HG03045 (cell line): Measurements from ENCODE around the gene GABRD.

Experiments used
- ATAC-seq: cut with Tn5 transposase; IDR thresholded peaks from one replicate; pipeline ENCODE4 v1.9.1; 2021; ENCODE audit warnings: mild to moderate bottlenecking, moderate library complexity; ENCODE audit not compliant: unreplicated experiment

The GABRD gene

GRCh38 chr1:2016123-2016522 lies 3.0 kb upstream of the GABRD start:
- no peak for ATAC-seq

GRCh38 chr1:2018217-2019171 lies 651 bp upstream of the GABRD start:
- ATAC-seq: no peak

DNA sequence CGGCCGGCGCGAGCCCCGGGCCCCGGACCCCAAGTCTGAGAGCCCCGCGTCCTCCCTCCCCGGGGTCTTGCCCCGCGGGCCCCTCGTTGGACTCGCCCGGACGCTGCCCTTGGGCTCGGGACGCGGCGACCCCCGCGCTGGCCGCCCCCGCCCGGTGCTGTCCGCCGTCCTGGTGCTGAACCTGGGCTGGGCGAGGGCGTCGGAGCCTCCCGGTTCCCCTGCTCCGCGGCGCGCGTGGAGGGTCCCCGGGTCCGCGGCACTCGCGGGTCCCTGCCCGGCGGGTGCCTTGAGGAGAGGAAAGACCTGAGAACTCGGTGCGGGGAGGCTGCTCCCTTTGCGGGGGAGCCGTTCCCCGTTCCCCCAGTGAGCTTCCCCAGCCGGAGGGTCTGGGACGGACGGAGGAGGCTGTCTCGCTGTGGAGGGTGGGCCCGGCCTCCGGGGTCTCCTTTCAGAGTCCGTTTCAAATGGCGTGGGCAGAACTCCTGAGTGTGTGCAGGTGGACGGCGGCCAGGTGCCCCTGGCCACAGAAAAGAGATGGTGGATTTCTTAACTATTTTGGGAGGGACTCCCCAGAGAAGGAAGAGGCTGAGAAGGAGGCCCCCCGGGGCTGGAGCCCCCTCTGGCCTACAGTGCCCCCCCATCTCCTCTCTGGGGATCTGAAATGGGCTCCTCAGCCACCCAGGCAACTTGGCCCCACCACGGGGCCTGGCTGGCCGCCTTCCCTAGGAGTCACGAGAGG lies 595 bp downstream of the GABRD start:
- ATAC-seq: no peak

DNA sequence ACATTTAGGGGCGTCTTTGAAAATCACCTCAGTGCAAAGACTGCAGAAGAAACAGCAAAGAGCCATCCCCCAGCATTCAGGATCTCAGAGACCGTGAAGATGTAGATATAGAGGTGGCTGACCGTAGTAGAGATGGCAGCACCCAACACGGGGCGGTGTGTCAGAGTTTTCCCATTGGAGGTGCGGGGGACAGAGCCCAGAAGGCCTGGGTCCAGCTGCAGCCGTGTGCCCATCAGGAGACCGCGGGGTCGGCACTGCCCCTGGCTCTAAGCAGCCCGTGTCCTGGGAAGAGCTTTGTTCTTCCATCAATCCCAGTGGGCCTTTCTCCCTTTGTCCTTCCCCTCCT lies 1.1 kb downstream of the GABRD start:
- no peak for ATAC-seq

GRCh38 chr1:2021550-2021949 lies 2.4 kb downstream of the GABRD start:
- no peak for ATAC-seq

- ATAC-seq: no peak
Observed at GRCh38 chr1:2022063-2022770, 3.1 kb downstream of the GABRD start.

DNA sequence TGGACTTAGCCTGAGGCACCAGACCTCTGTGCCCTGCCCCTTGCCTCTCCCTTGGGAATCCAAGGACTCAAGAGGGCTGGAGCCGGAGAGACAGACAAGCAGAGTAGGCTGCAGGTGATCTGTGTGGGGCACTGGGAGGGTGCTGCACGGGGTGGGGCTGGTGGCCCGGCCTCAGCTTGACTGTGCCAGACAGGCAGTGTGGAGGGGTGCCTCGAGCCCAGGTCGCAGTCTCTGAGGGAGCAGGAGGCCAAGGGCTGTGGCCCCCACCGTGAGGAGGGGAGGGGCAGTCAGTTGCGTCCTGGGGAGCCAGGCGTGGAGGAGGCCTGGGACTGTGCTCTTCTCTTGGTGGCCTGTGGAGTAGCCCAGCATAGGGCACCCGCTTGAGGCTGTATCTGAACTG lies 4.0 kb downstream of the GABRD start:
- no peak for ATAC-seq

DNA sequence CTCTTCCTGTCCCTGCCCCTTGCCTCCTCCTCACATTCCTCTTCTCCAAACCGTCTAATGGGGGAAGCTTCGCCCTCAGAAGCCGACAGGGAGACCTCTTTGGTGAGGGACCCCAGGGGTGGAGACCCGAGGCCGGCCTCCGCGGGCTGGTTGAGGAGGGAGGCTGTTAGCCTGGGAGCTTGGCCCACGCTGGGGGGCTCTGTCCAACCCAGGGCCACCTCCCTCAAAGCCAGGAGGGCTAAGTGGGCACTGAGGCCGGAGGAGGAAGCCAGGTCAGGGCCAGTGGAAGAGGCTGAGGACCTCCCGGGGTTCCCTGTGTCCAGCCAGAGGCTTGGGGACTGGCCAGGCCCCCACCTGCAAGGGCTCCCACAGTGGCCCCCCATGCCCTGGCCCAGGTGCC lies 5.3 kb downstream of the GABRD start:
- ATAC-seq: no peak

- ATAC-seq: no peak
Observed at GRCh38 chr1:2024887-2025286, 5.7 kb downstream of the GABRD start.

- no peak for ATAC-seq
Observed at GRCh38 chr1:2025491-2025981, 6.4 kb downstream of the GABRD start.

DNA sequence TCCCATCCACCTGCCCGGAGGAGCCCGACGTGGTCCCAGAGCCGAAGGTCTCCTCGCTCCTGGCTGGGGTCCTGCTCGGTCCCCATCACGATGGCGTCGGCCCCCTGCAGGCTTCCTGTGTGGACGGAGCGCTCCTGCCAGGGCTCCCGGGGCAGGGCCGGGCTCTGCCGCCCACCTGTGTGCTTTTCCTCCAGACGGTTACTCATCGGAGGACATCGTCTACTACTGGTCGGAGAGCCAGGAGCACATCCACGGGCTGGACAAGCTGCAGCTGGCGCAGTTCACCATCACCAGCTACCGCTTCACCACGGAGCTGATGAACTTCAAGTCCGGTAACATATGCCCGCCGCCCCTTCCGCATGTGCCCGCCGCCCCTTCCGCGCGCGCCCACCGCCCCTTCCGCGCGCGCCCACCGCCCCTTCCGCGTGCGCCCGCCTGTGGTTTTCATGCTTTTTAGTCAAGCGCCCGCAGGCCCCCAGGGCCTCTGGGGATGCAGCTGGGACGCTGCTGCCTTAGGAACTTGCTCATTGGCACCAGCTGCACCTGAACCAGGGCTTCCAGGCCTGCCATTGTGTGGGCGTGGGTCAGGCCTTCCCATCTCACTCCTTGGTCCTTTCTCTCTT lies 8.9 kb downstream of the GABRD start:
- ATAC-seq: no peak

DNA sequence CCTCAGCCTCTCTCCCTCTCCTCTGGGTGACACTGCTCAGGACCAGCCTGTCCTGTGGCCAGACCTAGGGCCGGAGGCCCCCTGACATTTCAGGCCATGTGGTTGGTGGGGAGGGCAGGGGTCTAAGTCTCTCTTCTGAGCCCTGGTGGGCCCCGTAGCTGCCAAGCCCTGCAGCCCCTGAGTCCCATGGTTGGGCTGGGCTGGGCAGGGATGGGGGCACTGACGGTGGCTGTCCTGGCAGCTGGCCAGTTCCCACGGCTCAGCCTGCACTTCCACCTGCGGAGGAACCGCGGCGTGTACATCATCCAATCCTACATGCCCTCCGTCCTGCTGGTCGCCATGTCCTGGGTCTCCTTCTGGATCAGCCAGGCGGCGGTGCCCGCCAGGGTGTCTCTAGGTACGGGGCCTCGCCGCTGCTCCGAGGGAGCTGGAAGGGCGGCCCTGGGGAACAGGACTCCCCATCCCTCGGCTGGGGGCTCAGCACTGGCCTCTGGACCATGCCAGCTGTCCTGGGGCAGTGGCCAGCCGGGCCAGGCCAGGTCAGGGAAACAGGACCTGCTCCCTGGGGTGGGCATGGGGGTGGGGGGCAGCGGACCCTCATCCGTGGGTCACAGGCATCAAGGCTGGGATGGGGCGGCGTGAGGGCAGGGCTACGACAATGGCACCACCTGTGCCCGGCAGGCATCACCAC lies 9.9 kb downstream of the GABRD start:
- no peak for ATAC-seq

GRCh38 chr1:2029561-2029960 lies 10.4 kb downstream of the GABRD start:
- no peak for ATAC-seq

DNA sequence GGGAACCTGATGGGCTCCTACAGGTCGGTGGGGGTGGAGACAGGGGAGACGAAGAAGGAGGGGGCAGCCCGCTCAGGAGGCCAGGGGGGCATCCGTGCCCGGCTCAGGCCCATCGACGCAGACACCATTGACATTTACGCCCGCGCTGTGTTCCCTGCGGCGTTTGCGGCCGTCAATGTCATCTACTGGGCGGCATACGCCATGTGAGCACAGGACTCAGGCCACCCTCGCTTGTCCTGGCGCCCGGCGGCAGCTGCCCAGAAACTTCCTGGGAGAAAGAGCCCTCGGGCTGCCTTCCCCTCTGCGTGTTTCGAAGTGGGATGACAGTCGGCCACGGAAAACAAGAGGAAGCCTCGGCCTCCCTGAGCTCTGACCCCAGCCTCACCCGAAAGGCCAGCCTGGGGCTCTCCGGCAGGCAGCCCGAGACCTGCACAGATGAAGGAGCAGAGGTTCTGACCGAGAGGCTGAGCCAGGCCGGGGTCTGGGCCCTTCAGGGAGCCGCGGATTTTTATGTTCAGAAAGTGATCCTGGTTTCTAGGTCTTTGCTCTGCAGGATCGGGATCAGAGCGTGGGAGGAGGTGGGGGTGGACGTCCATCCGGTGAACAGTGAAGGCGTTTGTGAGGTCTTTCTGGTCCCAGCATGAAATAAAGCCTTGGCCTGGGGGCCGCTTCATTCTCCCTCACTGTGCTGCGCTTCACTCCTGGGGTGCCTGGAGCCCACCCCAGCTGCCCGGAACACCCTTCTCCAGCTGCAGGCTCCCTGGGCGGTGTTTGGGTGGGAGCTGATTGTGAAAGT lies 11.1 kb downstream of the GABRD start:
- no peak for ATAC-seq

GRCh38 chr1:2031546-2032540 lies 12.7 kb downstream of the GABRD start:
- no peak for ATAC-seq

GRCh38 chr1:2032737-2033136 lies 13.6 kb downstream of the GABRD start:
- no peak for ATAC-seq

DNA sequence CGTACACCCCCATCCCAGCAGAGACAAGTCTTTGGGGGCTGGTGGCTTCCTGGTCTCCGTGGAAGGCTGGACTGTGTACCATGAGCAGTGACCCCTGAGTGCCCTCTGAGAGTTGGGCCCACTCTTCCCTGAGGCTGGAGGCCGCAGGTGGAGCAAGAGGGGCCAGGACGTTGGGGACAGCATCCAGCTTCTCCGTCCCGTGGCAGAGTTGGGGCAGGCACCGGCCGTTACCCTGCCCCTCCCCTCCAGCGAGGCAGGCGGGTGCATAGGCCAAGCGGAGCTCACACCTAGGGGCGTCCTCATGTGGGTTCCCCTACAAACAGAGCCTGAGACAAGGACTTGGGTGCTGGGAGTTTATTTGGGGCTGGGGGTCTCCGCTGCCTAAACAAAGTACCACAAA lies 14.0 kb downstream of the GABRD start:
- ATAC-seq: no peak

DNA sequence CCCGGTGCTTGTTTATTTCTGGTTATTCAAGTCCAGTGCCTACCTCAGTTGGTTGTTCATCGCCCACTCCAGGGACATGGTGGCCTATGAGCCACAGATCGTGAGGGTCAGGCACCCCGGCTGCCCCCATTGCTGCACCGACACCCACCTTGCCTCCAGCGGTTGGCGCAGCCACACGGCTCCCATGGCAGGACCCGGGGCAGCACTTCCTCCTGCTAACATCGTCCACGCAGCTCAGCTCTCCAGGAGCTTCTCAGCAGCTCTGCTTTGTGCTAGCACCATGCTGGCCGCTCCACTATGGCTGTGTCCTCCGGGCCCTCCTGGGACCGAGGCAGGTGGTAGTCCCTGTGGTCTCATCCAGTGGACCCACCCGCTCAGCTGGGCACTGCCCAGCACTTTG lies 17.1 kb downstream of the GABRD start:
- ATAC-seq: no peak
